K562 (cell line): ENCODE results near the gene SAP25. TPM values are rescaled to one million over a fixed set of nuclear protein-coding genes. Genes with fewer than 3 reads are reported as not detected.

Source experiments
- CBFA2T2 ChIP-seq: fragments of 450-650 bp; conservative IDR thresholded peaks from 2 replicates; pipeline ENCODE4 v1.6.1; 2017; ENCODE audit warnings: mild to moderate bottlenecking
- HMG20B ChIP-seq: fragments of 250-450 bp; sonication (Bioruptor Pico); IDR thresholded peaks from 2 replicates; pipeline ENCODE4 v1.5.0; 2021; ENCODE audit warnings: mild to moderate bottlenecking
- HNRNPH1 ChIP-seq: fragments of 200-400 bp; formaldehyde crosslinking; optimal IDR thresholded peaks from 2 replicates; pipeline ENCODE3; 2017; ENCODE audit warnings: low read depth, mild to moderate bottlenecking, low read length, moderate library complexity
- MCM7 ChIP-seq, 2 experiments: fragments of 450-650 bp; IDR thresholded peaks; 2 replicates each; pipeline ENCODE4 v1.6.1; 2016 to 2018
- POLR2B ChIP-seq: fragments of 450-650 bp; IDR thresholded peaks from 2 replicates; pipeline ENCODE4 v1.6.1; 2018; ENCODE audit warnings: low read depth; ENCODE audit not compliant: partially characterized antibody
- TGIF2 ChIP-seq: sonication (generic); formaldehyde crosslinking; IDR thresholded peaks from 2 replicates; pipeline ENCODE4 v1.8.1; 2022; ENCODE audit warnings: mild to moderate bottlenecking, missing genetic modification reagents, moderate library complexity
- ZNF3 ChIP-seq: fragments of 250-450 bp; sonication (Bioruptor Pico); IDR thresholded peaks from 2 replicates; pipeline ENCODE4 v1.5.0; 2021; ENCODE audit warnings: mild to moderate bottlenecking, moderate library complexity
- ZNF75A ChIP-seq: fragments of 450-650 bp; formaldehyde crosslinking; IDR thresholded peaks from 2 replicates; pipeline ENCODE4 v1.4.0; 2020; ENCODE audit warnings: mild to moderate bottlenecking
- polyA plus RNA-seq, 8 experiments: library from polyadenylated mRNA; depleted of rRNA in 4 of 8; stranded (reverse) in 5 of 8; unstranded in 3 of 8; fragments of >200 nt; fragmentation: Nextera tagmentation in 2 of 8; fragmentation: Illumina TruSeq in 1 of 8; extraction: Ambion mirVana in 2 of 8; extraction: Trizol in 1 of 8; gene quantifications; 2 replicates each; pipeline versions ENCODE4 v1.2.1 to v1.2.3, GENCODE V29; 2011 to 2014; ENCODE audit warnings: inconsistent platforms in 1 of 8, missing spikeins in 1 of 8
- total RNA-seq, 7 experiments: library from RNA; depleted of rRNA in 6 of 7; stranded (reverse); fragments of >200 nt in 6 of 7; fragmentation: Illumina TruSeq in 2 of 7; extraction: Trizol in 2 of 7; gene quantifications; 2 replicates each; pipeline versions ENCODE4 v1.2.1 to v1.2.3, GENCODE V29; 2011 to 2021; ENCODE audit warnings: low replicate concordance in 1 of 7
- TF ChIP-seq, protein P1 (sequence below): fragments of 450-650 bp; formaldehyde crosslinking; IDR thresholded peaks from 2 replicates; pipeline ENCODE4 v1.4.0; 2020; ENCODE audit warnings: mild to moderate bottlenecking
- TF ChIP-seq, protein P2 (sequence below): fragments of 450-650 bp; IDR thresholded peaks from 2 replicates; pipeline ENCODE4 v1.6.1; 2016; ENCODE audit warnings: borderline replicate concordance
- TF ChIP-seq, protein P3 (sequence below), 2 experiments: fragments of 450-650 bp; IDR thresholded peaks; 2 replicates each; pipeline ENCODE4 v1.6.1; 2016; ENCODE audit warnings: mild to moderate bottlenecking in 2 of 2, borderline replicate concordance in 1 of 2, low read depth in 1 of 2, moderate library complexity in 1 of 2
- TF ChIP-seq, protein P4 (sequence below): fragments of 450-650 bp; IDR thresholded peaks from 2 replicates; pipeline ENCODE4 v1.7.1; 2018; ENCODE audit warnings: mild to moderate bottlenecking, low read depth; ENCODE audit not compliant: partially characterized antibody

The SAP25 gene
- total and polyA plus RNA-seq, 9 of the 15 experiments (the other 6 are each of a cell fraction or from before 2014, with no cell fraction given): 0.13 to 5.3 (median 0.78) TPM; not detected in 1

DNA sequence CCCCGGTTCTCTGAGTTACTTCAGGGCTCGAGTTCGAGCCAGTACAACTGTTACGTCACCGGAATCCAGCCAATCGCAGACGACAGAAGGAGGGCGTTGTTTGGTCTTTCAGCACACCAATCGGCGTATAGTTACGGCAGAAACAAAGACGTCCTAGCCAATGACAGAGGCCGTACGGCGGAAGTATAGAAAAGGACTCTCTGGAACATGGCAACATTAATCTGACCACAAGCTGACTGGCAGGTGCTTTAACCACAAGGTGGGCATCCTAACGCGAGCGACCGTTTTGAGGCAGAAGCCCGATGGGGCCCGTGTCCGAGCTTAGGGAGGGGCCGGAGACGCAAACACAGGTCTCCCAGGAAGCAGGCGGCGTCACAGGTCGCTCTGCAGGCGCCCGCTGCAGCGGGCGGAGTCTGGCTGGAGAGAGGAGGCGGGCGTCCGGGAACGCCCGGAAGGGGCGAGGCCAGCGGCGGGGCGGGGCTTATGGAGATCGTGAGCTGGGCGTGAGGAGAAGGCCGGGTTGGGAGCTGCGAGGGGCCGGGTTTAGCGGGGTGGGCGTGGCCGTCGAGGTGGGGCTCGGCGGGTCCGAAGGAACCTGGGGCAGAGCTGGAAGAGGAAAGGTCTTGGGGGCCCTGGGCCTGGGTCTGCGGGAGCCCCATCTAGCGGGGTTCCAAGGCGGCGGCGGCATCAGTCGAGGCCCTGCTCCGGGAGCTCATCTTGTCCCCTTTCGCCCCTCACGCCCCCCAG lies 38.5 kb upstream of the SAP25 start, which contains the start of gene MOSPD3 (continued):
- no peak for TF ChIP-seq TGIF2 (CRISPR knock-in tag)
- TF ChIP-seq, protein P1, sequence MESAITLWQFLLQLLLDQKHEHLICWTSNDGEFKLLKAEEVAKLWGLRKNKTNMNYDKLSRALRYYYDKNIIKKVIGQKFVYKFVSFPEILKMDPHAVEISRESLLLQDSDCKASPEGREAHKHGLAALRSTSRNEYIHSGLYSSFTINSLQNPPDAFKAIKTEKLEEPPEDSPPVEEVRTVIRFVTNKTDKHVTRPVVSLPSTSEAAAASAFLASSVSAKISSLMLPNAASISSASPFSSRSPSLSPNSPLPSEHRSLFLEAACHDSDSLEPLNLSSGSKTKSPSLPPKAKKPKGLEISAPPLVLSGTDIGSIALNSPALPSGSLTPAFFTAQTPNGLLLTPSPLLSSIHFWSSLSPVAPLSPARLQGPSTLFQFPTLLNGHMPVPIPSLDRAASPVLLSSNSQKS (CRISPR knock-in tag): no peak
- no peak for TF ChIP-seq MCM7 (IDR thresholded peaks at IDR 0.05)
- TF ChIP-seq, protein P2, sequence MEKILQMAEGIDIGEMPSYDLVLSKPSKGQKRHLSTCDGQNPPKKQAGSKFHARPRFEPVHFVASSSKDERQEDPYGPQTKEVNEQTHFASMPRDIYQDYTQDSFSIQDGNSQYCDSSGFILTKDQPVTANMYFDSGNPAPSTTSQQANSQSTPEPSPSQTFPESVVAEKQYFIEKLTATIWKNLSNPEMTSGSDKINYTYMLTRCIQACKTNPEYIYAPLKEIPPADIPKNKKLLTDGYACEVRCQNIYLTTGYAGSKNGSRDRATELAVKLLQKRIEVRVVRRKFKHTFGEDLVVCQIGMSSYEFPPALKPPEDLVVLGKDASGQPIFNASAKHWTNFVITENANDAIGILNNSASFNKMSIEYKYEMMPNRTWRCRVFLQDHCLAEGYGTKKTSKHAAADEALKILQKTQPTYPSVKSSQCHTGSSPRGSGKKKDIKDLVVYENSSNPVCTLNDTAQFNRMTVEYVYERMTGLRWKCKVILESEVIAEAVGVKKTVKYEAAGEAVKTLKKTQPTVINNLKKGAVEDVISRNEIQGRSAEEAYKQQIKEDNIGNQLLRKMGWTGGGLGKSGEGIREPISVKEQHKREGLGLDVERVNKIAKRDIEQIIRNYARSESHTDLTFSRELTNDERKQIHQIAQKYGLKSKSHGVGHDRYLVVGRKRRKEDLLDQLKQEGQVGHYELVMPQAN: peak; percentile 92
- TF ChIP-seq, protein P3, sequence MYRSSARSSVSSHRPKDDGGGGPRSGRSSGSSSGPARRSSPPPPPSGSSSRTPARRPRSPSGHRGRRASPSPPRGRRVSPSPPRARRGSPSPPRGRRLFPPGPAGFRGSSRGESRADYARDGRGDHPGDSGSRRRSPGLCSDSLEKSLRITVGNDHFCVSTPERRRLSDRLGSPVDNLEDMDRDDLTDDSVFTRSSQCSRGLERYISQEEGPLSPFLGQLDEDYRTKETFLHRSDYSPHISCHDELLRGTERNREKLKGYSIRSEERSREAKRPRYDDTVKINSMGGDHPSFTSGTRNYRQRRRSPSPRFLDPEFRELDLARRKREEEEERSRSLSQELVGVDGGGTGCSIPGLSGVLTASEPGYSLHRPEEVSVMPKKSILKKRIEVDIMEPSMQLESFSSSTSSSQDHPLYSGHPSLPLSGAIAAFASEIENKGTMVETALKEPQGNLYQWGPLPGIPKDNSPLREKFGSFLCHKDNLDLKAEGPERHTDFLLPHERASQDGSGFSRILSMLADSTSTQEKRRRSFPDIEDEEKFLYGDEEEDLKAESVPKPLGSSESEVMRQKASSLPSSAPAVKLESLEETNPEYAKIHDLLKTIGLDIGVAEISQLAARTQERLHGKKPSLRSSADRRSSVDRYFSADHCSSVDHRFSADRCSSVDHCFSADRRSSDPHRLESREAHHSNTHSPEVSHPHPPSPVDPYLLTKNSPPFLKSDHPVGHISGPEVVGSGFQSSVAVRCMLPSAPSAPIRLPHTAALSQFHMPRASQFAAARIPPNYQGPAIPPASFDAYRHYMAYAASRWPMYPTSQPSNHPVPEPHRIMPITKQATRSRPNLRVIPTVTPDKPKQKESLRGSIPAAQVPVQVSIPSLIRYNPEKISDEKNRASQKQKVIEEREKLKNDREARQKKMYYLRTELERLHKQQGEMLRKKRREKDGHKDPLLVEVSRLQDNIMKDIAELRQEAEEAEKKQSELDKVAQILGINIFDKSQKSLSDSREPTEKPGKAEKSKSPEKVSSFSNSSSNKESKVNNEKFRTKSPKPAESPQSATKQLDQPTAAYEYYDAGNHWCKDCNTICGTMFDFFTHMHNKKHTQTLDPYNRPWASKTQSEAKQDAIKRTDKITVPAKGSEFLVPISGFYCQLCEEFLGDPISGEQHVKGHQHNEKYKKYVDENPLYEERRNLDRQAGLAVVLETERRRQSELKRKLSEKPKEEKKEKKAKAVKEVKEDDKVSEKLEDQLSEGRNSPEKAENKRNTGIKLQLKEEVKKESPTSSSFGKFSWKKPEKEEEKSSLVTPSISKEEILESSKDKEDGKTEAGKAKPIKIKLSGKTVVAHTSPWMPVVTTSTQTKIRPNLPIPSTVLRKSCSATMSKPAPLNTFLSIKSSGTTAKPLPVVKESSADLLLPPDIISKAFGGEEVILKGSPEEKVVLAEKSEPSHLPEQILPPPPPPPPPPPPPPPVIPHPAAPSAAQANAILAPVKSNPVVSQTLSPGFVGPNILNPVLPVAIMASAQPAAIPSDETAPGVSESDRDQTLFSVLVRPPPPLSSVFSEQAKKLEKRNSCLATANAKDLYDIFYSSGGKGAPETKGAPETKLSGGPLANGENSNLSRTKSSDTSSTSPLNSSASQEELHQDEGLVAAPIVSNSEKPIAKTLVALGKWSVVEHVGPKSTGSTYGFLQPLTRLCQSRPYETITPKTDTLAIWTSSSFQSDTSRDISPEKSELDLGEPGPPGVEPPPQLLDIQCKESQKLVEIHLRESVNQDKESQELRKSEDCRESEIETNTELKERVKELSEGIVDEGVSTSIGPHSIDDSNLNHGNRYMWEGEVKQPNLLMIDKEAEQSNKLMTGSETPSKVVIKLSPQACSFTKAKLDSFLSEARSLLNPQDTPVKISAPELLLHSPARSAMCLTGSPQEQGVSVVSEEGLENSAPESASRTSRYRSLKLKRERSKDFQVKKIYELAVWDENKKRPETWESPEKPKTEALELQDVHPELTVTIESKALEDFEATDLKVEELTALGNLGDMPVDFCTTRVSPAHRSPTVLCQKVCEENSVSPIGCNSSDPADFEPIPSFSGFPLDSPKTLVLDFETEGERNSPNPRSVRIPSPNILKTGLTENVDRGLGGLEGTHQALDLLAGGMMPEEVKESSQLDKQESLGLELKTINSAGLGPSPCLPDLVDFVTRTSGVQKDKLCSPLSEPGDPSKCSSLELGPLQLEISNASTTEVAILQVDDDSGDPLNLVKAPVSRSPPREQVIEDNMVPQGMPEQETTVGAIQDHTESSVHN (IDR thresholded peaks at IDR 0.05; ENCODE audit: borderline replicate concordance in 1 of 2, low read depth in 1 of 2): no peak
- TF ChIP-seq, protein P4, sequence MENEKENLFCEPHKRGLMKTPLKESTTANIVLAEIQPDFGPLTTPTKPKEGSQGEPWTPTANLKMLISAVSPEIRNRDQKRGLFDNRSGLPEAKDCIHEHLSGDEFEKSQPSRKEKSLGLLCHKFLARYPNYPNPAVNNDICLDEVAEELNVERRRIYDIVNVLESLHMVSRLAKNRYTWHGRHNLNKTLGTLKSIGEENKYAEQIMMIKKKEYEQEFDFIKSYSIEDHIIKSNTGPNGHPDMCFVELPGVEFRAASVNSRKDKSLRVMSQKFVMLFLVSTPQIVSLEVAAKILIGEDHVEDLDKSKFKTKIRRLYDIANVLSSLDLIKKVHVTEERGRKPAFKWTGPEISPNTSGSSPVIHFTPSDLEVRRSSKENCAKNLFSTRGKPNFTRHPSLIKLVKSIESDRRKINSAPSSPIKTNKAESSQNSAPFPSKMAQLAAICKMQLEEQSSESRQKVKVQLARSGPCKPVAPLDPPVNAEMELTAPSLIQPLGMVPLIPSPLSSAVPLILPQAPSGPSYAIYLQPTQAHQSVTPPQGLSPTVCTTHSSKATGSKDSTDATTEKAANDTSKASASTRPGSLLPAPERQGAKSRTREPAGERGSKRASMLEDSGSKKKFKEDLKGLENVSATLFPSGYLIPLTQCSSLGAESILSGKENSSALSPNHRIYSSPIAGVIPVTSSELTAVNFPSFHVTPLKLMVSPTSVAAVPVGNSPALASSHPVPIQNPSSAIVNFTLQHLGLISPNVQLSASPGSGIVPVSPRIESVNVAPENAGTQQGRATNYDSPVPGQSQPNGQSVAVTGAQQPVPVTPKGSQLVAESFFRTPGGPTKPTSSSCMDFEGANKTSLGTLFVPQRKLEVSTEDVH: peak; percentile 88
- TF ChIP-seq ZNF75A (CRISPR knock-in tag): no peak
- peak; percentile 94 for TF ChIP-seq POLR2B
- TF ChIP-seq HNRNPH1: no peak
- no peak for TF ChIP-seq HMG20B (CRISPR knock-in tag)
- no peak for TF ChIP-seq ZNF3 (CRISPR knock-in tag)
- TF ChIP-seq CBFA2T2: no peak
